OCI-LY3 (cell line): Measurements from ENCODE around the gene DIPK2A.

Experiments
- EZH2phosphoT487 ChIP-seq: fragments of 200-600 bp; shearing (Covaris generic); IDR thresholded peaks from 2 replicates; pipeline ENCODE4 v1.6.1; 2018; ENCODE audit warnings: antibody characterized with exemption, mixed run types, low read depth
- TF ChIP-seq, protein P1 (sequence below): fragments of 200-600, 300-600 bp; sonication (generic); IDR thresholded peaks from 2 replicates; pipeline ENCODE4 v1.5.1; 2014; ENCODE audit warnings: antibody characterized with exemption, low read length, low read depth

DNA sequence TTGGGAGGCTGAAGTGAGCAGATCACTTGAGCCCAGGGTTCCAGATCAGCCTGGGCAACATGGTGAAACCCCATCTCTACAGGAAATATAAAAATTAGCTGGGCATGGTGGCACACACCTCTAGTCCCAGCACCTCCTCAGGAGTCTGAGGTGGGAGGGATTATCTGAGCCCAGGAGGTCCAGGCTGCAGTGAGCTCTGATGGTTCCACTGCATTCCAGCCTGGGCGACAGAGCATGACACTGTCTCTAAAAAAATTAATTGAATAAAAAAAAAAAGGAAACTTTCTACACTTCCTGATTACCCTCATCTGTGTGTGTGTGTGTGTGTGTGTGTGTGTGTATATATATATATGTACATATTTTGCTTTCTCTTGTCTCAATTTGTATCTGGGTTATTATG is 31.4 kb downstream of the DIPK2A start:
- TF ChIP-seq, protein P1, sequence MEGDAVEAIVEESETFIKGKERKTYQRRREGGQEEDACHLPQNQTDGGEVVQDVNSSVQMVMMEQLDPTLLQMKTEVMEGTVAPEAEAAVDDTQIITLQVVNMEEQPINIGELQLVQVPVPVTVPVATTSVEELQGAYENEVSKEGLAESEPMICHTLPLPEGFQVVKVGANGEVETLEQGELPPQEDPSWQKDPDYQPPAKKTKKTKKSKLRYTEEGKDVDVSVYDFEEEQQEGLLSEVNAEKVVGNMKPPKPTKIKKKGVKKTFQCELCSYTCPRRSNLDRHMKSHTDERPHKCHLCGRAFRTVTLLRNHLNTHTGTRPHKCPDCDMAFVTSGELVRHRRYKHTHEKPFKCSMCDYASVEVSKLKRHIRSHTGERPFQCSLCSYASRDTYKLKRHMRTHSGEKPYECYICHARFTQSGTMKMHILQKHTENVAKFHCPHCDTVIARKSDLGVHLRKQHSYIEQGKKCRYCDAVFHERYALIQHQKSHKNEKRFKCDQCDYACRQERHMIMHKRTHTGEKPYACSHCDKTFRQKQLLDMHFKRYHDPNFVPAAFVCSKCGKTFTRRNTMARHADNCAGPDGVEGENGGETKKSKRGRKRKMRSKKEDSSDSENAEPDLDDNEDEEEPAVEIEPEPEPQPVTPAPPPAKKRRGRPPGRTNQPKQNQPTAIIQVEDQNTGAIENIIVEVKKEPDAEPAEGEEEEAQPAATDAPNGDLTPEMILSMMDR: no peak
- TF ChIP-seq EZH2phosphoT487: no peak
